ENCODE measurements around the gene BCL2L1. TPM values are rescaled to one million over a fixed set of nuclear protein-coding genes. Genes with fewer than 3 reads are reported as not detected.

BCL2L1 gene
- total RNA-seq, 1 experiment from 2014 or later, result 469 TPM

GRCh38 chr20:31757254-31757653 is 34.6 kb upstream of the BCL2L1 start:
- POLR2A ChIA-PET, result no interaction called here
- Mint-ChIP-seq H3K9me3 (ENCODE audit: unreplicated experiment) (no peaks in the 10 kb centered on the region), H3K27me3 (ENCODE audit: insufficient read depth, unreplicated experiment) (no peaks in the 10 kb centered on the region), H3K4me3 (ENCODE audit: unreplicated experiment) (no peak overlapping the region), H3K27ac (ENCODE audit: unreplicated experiment) (no peak overlapping the region), H3K36me3 (ENCODE audit: insufficient read depth, unreplicated experiment) (peaks cover 67% of the 10 kb centered on the region), H3K4me1 (ENCODE audit: low read depth, unreplicated experiment) (peaks cover 32% of the 10 kb centered on the region)
- intact Hi-C loops (cut with micrococcal nuclease; ENCODE audit: unreplicated experiment), result no loop called here
- CTCF ChIA-PET, result no interaction called here
- no peak overlapping the region for H3K4me3 ChIP-seq (ENCODE audit: low read depth, low read length)
- TF ChIP-seq CTCF (IDR thresholded peaks at IDR 0.05; ENCODE audit: insufficient read depth in 1 of 2, low read depth in 1 of 2, low read length in 1 of 2, severe bottlenecking in 1 of 2, unreplicated experiment in 1 of 2), result no peak
- no peak for DNase-seq
- H3K4me1 ChIP-seq, result peaks cover 19% of the 10 kb centered on the region
- H3K27me3 ChIP-seq (replicated peaks; ENCODE audit: control insufficient read depth, insufficient read depth, low read length), result no peaks in the 10 kb centered on the region
- no peaks in the 10 kb centered on the region for H3K36me3 ChIP-seq (ENCODE audit: control insufficient read depth, insufficient read depth, low read length)
- H3K9me3 ChIP-seq, result no peaks in the 10 kb centered on the region
- no TSS peak for BruUV-seq (replicated peaks)

GRCh38 chr20:31751126-31751525 is 28.5 kb upstream of the BCL2L1 start:
- H3K4me3 ChIP-seq (ENCODE audit: low read depth, low read length), result no peak overlapping the region
- no peaks in the 10 kb centered on the region for H3K27me3 ChIP-seq (replicated peaks; ENCODE audit: control insufficient read depth, insufficient read depth, low read length)
- Mint-ChIP-seq H3K9me3 (ENCODE audit: unreplicated experiment) (no peaks in the 10 kb centered on the region), H3K27me3 (ENCODE audit: insufficient read depth, unreplicated experiment) (no peaks in the 10 kb centered on the region), H3K27ac (ENCODE audit: unreplicated experiment) (no peak overlapping the region), H3K36me3 (ENCODE audit: insufficient read depth, unreplicated experiment) (peaks cover 62% of the 10 kb centered on the region), H3K4me1 (ENCODE audit: low read depth, unreplicated experiment) (peaks cover 27% of the 10 kb centered on the region), H3K4me3 (ENCODE audit: unreplicated experiment) (no peak overlapping the region)
- no peaks in the 10 kb centered on the region; the same call in 1 of the 2 replicates for H3K4me1 ChIP-seq
- ChIA-PET POLR2A (no interaction called here), CTCF (no interaction called here)
- no peak for DNase-seq
- no peaks in the 10 kb centered on the region for H3K9me3 ChIP-seq
- BruUV-seq (replicated peaks), result no TSS peak
- TF ChIP-seq CTCF (IDR thresholded peaks at IDR 0.05; ENCODE audit: insufficient read depth in 1 of 2, low read depth in 1 of 2, low read length in 1 of 2, severe bottlenecking in 1 of 2, unreplicated experiment in 1 of 2), result no peak
- H3K36me3 ChIP-seq (ENCODE audit: control insufficient read depth, insufficient read depth, low read length), result 0 out of 2 replicates have a peak, but pooled peaks cover 2% of the 10 kb centered on the region
- intact Hi-C loops (cut with micrococcal nuclease; ENCODE audit: unreplicated experiment), result no loop called here

GRCh38 chr20:31749223-31749622 is 26.6 kb upstream of the BCL2L1 start:
- no peaks in the 10 kb centered on the region for H3K9me3 ChIP-seq
- Mint-ChIP-seq H3K4me3 (ENCODE audit: unreplicated experiment) (no peak overlapping the region), H3K4me1 (ENCODE audit: low read depth, unreplicated experiment) (peaks cover 35% of the 10 kb centered on the region), H3K36me3 (ENCODE audit: insufficient read depth, unreplicated experiment) (peaks cover 74% of the 10 kb centered on the region), H3K27me3 (ENCODE audit: insufficient read depth, unreplicated experiment) (no peaks in the 10 kb centered on the region), H3K9me3 (ENCODE audit: unreplicated experiment) (no peaks in the 10 kb centered on the region), H3K27ac (ENCODE audit: unreplicated experiment) (no peak overlapping the region)
- intact Hi-C loops (cut with micrococcal nuclease; ENCODE audit: unreplicated experiment), result no loop called here
- H3K4me3 ChIP-seq (ENCODE audit: low read depth, low read length), result no peak overlapping the region
- BruUV-seq (replicated peaks), result no TSS peak
- H3K4me1 ChIP-seq, result no peaks in the 10 kb centered on the region
- H3K27me3 ChIP-seq (replicated peaks; ENCODE audit: control insufficient read depth, insufficient read depth, low read length), result no peaks in the 10 kb centered on the region
- H3K36me3 ChIP-seq (ENCODE audit: control insufficient read depth, insufficient read depth, low read length), result 0 out of 2 replicates have a peak, but pooled peaks cover 2% of the 10 kb centered on the region
- DNase-seq, result no peak
- no peak for TF ChIP-seq CTCF (IDR thresholded peaks at IDR 0.05; ENCODE audit: insufficient read depth in 1 of 2, low read depth in 1 of 2, low read length in 1 of 2, severe bottlenecking in 1 of 2, unreplicated experiment in 1 of 2)
- ChIA-PET CTCF (interaction anchor here (0.7 kb wide), 1 partner anchor 242 kb away, joined by 7 read pairs; no protein-coding TSS in a partner anchor), POLR2A (interaction anchor here (0.8 kb wide), 1 partner anchor 10 kb away, joined by 3 read pairs; the partner anchor contains the start of gene TPX2)

All from Caco-2 (cell line).